Right lobe of liver (tissue), 4 donors: ENCODE measurements around the gene SPATA45.

Experiments
- CTCF ChIP-seq, 4 donors: fragments of 200-600 bp in 3 of 4; fragments of 450-650 bp in 1 of 4; IDR thresholded peaks; one replicate each; pipeline versions ENCODE4 v1.5.1 to v1.8.0; 2016 to 2022; ENCODE audit warnings: antibody characterized with exemption in 4 of 4, mild to moderate bottlenecking in 2 of 4
- POLR2A ChIP-seq: fragments of 450-650 bp; IDR thresholded peaks from one replicate; pipeline ENCODE4 v1.6.1; 2017; ENCODE audit warnings: antibody characterized with exemption, mild to moderate bottlenecking
- donor health status: DM: no; HTN: no; CAD: no.
- donor health status: DM: no; HTN: no; CAD: no.
- donor health status: DM: no; HTN: yes; CAD: no.

GRCh38 chr1:212871976-212872375, 24.5 kb upstream of the SPATA45 start:
- TF ChIP-seq POLR2A (no peak), CTCF (IDR thresholded peaks at IDR 0.05) (no peak)
